Measurements from ENCODE around the gene RPL29. TPM values are rescaled to one million over a fixed set of nuclear protein-coding genes. Genes with fewer than 3 reads are reported as not detected.

RPL29 gene
- total RNA-seq, 1 donor from 2014 or later: 925 TPM

DNA sequence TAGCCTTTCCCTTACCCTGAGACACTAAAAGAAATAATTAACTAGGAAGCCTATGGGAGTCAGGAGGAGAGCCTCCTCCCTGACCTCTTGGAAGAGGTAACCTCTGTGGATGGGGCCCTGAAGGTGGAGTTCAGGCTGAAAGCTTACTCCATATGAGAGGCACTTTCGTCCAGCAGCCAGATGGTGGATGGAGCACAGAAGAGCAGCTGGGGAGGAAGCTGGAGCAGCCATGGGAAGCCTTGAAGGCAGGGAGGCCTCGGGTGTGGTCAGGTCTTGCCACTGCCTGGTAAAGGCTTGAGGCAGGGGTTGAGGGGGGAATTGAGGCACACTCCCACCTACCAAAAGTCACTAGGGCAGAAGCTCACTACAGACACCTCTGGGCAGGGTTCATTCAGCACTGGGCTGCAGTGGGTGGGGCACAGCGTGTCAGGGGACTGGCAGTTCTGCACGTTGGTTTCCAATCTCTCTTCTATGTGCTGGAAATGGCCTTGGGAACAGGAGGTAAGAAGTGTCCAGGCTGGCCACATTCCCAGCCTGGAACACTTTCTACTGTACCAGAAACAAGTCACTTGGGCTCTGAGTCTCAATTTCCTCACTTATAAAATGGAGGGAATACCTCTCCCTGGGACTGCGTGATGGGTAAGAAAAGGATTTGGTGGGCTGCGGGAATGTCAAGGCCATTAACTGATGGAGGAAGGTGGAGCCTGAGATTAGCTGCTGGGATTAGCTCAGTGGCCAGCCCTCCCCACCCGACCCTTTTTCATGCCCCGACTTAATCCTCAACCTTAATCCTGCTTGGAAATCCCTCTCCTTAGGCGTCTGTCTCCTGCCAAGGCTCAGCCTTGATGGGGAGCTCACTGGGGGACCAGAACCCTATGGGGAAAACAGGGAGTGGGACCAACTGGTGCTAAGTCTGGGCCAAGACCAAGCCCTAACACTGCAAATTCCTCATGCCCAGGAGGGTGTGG is 33.8 kb downstream of the RPL29 start:
- peaks cover 4% of the 10 kb centered on the region for H3K36me3 Mint-ChIP-seq (ENCODE audit: low read depth, unreplicated experiment)
- H3K4me3 Mint-ChIP-seq (ENCODE audit: unreplicated experiment): no peak overlapping the region
- no peak overlapping the region for H3K27ac Mint-ChIP-seq (ENCODE audit: unreplicated experiment)
- no peaks in the 10 kb centered on the region for H3K9me3 Mint-ChIP-seq (ENCODE audit: unreplicated experiment)
- TF ChIP-seq, protein P1, sequence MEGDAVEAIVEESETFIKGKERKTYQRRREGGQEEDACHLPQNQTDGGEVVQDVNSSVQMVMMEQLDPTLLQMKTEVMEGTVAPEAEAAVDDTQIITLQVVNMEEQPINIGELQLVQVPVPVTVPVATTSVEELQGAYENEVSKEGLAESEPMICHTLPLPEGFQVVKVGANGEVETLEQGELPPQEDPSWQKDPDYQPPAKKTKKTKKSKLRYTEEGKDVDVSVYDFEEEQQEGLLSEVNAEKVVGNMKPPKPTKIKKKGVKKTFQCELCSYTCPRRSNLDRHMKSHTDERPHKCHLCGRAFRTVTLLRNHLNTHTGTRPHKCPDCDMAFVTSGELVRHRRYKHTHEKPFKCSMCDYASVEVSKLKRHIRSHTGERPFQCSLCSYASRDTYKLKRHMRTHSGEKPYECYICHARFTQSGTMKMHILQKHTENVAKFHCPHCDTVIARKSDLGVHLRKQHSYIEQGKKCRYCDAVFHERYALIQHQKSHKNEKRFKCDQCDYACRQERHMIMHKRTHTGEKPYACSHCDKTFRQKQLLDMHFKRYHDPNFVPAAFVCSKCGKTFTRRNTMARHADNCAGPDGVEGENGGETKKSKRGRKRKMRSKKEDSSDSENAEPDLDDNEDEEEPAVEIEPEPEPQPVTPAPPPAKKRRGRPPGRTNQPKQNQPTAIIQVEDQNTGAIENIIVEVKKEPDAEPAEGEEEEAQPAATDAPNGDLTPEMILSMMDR (IDR thresholded peaks at IDR 0.05; ENCODE audit: unreplicated experiment): no peak
- H3K4me1 Mint-ChIP-seq (ENCODE audit: unreplicated experiment): peaks cover 9% of the 10 kb centered on the region
- peaks cover 17% of the 10 kb centered on the region for H3K27me3 Mint-ChIP-seq (ENCODE audit: unreplicated experiment)
- DNase-seq (ENCODE audit: low spot score): no peak

DNA sequence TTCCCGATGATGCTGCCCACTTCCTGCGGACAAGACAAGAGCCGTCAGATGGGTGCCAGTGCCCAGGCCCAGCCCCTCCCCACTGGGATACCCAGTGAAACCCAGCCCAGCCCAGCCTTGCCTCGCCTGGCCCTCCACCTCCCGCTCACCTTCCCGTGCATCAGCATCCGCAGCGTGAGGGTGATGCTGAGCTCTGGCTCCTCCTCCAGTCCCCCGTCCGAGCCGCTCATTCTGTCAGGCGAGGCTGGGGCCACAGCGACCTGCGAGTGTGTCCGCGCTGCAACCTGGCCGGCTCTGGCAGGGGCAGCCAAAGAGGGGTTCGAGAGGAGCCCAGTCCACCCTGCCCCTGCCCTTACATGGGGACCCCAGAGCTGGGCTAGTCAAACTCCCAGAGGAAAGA is 34.7 kb downstream of the RPL29 start:
- H3K4me3 Mint-ChIP-seq (ENCODE audit: unreplicated experiment): no peak overlapping the region
- H3K4me1 Mint-ChIP-seq (ENCODE audit: unreplicated experiment): peaks cover 9% of the 10 kb centered on the region
- H3K27me3 Mint-ChIP-seq (ENCODE audit: unreplicated experiment): peaks cover 17% of the 10 kb centered on the region
- peaks cover 4% of the 10 kb centered on the region for H3K36me3 Mint-ChIP-seq (ENCODE audit: low read depth, unreplicated experiment)
- no peaks in the 10 kb centered on the region for H3K9me3 Mint-ChIP-seq (ENCODE audit: unreplicated experiment)
- no peak overlapping the region for H3K27ac Mint-ChIP-seq (ENCODE audit: unreplicated experiment)
- no peak for DNase-seq (ENCODE audit: low spot score)
- TF ChIP-seq, protein P1 (IDR thresholded peaks at IDR 0.05; ENCODE audit: unreplicated experiment): no peak

DNA sequence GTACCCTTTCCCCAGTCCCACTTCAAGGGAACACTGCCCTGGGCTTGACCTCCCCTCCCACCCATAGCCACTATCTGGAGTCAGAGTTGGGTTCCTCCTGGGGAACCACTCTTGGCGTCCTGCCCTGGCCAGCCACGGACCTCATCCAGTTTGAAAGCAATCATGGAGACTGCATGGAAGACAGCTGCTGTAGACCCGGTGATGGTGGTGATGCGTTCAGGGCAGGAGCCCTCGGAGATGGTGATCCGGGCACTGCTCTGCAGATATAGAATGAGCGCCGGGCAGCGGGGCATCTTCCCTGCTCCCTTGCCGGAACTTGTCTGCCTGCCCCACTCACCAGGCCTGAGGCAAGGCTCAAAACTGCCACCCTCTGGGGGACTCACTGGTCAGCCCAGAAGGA is 35.3 kb downstream of the RPL29 start:
- no peak for DNase-seq (ENCODE audit: low spot score)
- Mint-ChIP-seq H3K4me1 (ENCODE audit: unreplicated experiment) (peaks cover 5% of the 10 kb centered on the region), H3K27me3 (ENCODE audit: unreplicated experiment) (peaks cover 12% of the 10 kb centered on the region), H3K36me3 (ENCODE audit: low read depth, unreplicated experiment) (peaks cover 4% of the 10 kb centered on the region), H3K4me3 (ENCODE audit: unreplicated experiment) (no peak overlapping the region), H3K9me3 (ENCODE audit: unreplicated experiment) (no peaks in the 10 kb centered on the region), H3K27ac (ENCODE audit: unreplicated experiment) (no peak overlapping the region)
- TF ChIP-seq, protein P1 (IDR thresholded peaks at IDR 0.05; ENCODE audit: unreplicated experiment): no peak

DNA sequence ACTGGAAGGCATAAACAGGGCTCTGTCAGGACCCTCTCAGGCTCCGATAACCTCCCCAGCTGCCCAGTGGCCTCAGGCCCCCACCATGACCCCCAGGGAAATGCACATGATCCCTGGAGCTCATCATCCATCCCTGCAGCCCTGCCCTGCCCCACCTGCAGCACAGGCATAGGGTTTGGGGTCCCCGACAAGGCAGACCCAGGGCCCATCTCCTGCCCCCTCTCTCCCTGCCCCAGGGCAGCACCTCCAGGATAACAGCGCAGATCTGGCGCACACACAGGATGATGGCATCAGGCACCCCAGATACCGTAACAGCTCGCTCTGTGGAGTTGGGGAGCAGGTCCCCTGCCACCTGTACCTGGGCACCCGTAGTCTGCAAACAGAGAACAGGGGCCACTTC is 36.0 kb downstream of the RPL29 start:
- Mint-ChIP-seq H3K27me3 (ENCODE audit: unreplicated experiment) (peaks cover 11% of the 10 kb centered on the region), H3K9me3 (ENCODE audit: unreplicated experiment) (no peaks in the 10 kb centered on the region), H3K4me3 (ENCODE audit: unreplicated experiment) (no peak overlapping the region), H3K4me1 (ENCODE audit: unreplicated experiment) (no peaks in the 10 kb centered on the region), H3K36me3 (ENCODE audit: low read depth, unreplicated experiment) (peaks cover 4% of the 10 kb centered on the region), H3K27ac (ENCODE audit: unreplicated experiment) (no peak overlapping the region)
- no peak for DNase-seq (ENCODE audit: low spot score)
- TF ChIP-seq, protein P1 (IDR thresholded peaks at IDR 0.05; ENCODE audit: unreplicated experiment): no peak
